GM10266 (cell line): ENCODE data around the gene ITIH2.
"Not testable (repeated sequence)": the region's sequence is repeated elsewhere in the genome, so short reads cannot be mapped to it uniquely, and the experiment has no call there.

Source experiments
- DNase-seq: peaks from one replicate; pipeline ENCODE4 v3.0.0; 2012; ENCODE audit errors: extremely low spot score
- TF ChIP-seq, protein P1 (sequence below): IDR thresholded peaks from 2 replicates; pipeline ENCODE4 v1.5.1; 2012; ENCODE audit warnings: mild to moderate bottlenecking, low read depth; ENCODE audit not compliant: control insufficient read depth, insufficient read depth; ENCODE audit errors: missing control alignments

The ITIH2 gene

GRCh38 chr10:7720478-7720877 is 17.4 kb downstream of the ITIH2 start:
- no peak for DNase-seq

DNA sequence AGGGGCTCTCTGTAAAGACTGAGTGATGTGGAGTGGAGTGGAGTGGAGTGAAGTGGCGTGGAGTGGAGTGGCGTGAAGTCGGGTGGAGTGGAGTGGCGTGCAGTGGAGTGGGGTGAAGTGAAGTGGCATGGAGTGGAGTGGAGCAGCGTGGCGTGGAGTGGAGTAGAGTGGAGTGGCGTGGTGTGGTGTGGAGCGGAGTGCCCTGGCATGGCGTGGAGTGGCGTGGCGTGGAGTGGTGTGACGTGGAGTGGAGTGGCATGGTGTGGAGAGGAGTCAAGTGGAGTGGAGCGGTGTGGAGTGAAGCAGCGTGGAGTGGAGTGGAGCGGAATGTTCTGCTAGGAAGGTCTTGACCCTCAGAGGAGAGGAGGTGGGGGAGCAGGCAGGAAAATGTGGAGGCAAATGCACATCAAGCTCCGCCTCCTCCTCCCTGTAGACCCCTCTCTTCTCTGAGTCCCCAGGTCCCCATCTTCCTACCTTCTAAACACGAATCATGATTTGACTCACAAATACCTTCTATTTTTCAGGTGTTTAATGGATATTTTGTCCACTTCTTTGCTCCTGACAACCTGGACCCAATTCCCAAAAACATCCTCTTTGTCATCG is 19.9 kb downstream of the ITIH2 start:
- no peak for DNase-seq
- TF ChIP-seq, protein P1, sequence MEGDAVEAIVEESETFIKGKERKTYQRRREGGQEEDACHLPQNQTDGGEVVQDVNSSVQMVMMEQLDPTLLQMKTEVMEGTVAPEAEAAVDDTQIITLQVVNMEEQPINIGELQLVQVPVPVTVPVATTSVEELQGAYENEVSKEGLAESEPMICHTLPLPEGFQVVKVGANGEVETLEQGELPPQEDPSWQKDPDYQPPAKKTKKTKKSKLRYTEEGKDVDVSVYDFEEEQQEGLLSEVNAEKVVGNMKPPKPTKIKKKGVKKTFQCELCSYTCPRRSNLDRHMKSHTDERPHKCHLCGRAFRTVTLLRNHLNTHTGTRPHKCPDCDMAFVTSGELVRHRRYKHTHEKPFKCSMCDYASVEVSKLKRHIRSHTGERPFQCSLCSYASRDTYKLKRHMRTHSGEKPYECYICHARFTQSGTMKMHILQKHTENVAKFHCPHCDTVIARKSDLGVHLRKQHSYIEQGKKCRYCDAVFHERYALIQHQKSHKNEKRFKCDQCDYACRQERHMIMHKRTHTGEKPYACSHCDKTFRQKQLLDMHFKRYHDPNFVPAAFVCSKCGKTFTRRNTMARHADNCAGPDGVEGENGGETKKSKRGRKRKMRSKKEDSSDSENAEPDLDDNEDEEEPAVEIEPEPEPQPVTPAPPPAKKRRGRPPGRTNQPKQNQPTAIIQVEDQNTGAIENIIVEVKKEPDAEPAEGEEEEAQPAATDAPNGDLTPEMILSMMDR, result no peak

More at GRCh38 chr10:7720478-7720877, 17.4 kb downstream of the ITIH2 start:
- TF ChIP-seq, protein P1, result no peak

GRCh38 chr10:7734821-7735220 is 31.7 kb downstream of the ITIH2 start:
- TF ChIP-seq, protein P1, result no peak
- DNase-seq, result no peak

DNA sequence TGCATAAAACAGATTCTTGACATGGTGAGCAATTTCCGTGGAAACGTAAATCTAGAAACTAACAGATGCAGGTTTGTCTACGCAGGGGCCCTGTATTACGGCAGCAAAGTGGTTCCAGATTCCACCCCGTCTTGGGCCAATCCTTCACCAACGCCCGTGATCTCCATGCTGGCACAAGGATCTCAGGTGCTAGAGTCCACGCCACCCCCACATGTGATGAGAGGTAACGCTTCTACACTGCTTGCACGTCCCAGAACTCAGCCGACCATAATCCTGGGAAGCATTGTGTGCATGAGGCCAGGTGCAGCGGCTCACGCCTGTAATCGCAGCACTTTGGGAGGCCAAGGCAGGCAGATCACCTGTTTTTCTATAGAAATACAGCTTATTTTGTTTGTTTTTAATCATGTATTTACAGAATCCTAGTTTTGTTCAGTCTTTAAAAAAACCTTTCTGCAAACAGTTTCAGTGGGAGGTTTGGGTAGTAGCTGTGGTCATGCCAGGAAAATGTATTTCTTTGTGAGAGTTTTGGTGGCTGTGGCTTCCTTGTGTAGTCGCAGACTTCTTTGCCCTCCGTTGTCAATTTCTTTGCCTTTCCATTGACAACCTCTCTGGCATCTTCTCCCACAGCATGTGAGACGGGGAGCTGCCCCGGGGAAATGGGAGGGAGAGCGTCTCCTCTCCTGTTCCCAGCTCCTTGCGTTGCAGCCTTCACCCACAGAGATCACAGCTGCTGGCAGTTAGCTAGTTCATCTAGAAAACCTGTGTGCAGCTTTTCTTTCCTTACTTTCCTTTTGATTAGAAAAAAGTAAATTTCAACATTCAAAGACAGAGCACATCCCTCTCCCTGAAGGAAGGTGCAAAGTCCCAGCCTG is 35.7 kb downstream of the ITIH2 start:
- TF ChIP-seq, protein P1, result no peak
- DNase-seq, result no peak

DNA sequence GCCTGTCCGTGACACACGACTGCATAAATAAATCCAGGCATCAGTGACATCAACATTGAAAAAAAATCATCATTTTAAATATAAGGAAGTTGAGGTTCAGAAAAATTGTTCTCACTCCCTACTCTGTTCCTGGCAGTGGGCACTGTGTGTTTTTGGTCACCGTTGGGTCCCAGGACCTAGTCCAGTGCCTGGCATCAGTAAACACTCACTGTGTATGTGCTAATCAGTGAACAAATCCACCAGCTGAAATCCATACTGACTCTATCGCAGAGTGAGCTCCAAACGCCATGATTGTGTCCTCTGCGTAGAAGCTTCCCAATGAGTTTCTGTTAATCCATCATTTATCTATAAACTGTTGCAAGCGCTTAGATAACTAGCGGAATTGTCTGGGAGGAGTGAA is 41.2 kb downstream of the ITIH2 start:
- TF ChIP-seq, protein P1, result no peak
- DNase-seq, result no peak

DNA sequence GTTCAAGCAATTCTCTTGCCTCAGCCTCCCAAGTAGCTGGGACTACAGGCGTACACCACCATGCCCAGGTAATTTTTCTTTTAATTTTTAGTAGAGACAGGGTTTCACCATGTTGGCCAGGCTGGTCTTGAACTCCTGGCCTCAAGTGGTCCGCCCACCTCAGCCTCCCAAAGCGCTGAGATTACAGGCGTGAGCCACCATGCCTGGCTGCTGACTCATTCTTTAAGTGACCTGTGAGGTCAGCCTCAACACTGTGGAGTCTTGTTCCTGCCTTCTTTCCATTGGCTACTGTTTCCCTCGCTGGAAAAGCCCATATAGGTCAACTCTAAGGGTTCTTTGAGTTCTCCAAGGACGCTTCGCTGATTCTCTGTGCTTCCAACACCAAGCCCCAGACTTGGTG is 45.5 kb downstream of the ITIH2 start:
- DNase-seq, result not testable (repeated sequence)

GRCh38 chr10:7750222-7750621 is 47.1 kb downstream of the ITIH2 start:
- no peak for DNase-seq
- TF ChIP-seq, protein P1, result no peak
